ENCODE measurements around the gene PXDN.

PXDN gene

GRCh38 chr2:1744446-1745170 is at the start of gene PXDN:
TSS of gene PXDN (minus strand) at chr2:1744515. CDS start at chr2:1744455, 60 bp downstream.
- Mint-ChIP-seq H3K27me3 (peaks cover 40% of the 10 kb centered on the region), H3K4me1 (ENCODE audit: low read depth) (peaks cover 7% of the 10 kb centered on the region), H3K27ac (no peak within 1 kb of the TSS), H3K36me3 (ENCODE audit: low read depth) (no peaks in the 10 kb centered on the region), H3K9me3 (no peaks in the 10 kb centered on the region), H3K4me3 (peak within 1 kb of the TSS; percentile 21)

GRCh38 chr2:1793868-1794445 is 49.6 kb upstream of the PXDN start:
- H3K4me3 Mint-ChIP-seq = no peak overlapping the region
- H3K9me3 Mint-ChIP-seq = no peaks in the 10 kb centered on the region
- peaks cover 3% of the 10 kb centered on the region for H3K27me3 Mint-ChIP-seq
- no peak overlapping the region for H3K27ac Mint-ChIP-seq
- H3K36me3 Mint-ChIP-seq (ENCODE audit: low read depth) = no peaks in the 10 kb centered on the region
- H3K4me1 Mint-ChIP-seq (ENCODE audit: low read depth) = peaks cover 8% of the 10 kb centered on the region

GRCh38 chr2:1793001-1793867 is 48.9 kb upstream of the PXDN start:
- Mint-ChIP-seq H3K36me3 (ENCODE audit: low read depth) (no peaks in the 10 kb centered on the region), H3K27ac (no peak overlapping the region), H3K4me3 (no peak overlapping the region), H3K4me1 (ENCODE audit: low read depth) (peaks cover 1% of the 10 kb centered on the region), H3K27me3 (peaks cover under 1% of the 10 kb centered on the region), H3K9me3 (no peaks in the 10 kb centered on the region)

GRCh38 chr2:1791685-1792435 is 47.5 kb upstream of the PXDN start:
- Mint-ChIP-seq H3K36me3 (ENCODE audit: low read depth) (no peaks in the 10 kb centered on the region), H3K4me1 (ENCODE audit: low read depth) (no peaks in the 10 kb centered on the region), H3K27me3 (no peaks in the 10 kb centered on the region), H3K9me3 (no peaks in the 10 kb centered on the region), H3K4me3 (no peak overlapping the region), H3K27ac (no peak overlapping the region)

- Mint-ChIP-seq H3K27ac (no peak overlapping the region), H3K4me1 (ENCODE audit: low read depth) (no peaks in the 10 kb centered on the region), H3K36me3 (ENCODE audit: low read depth) (no peaks in the 10 kb centered on the region), H3K9me3 (no peaks in the 10 kb centered on the region), H3K4me3 (no peak overlapping the region), H3K27me3 (no peaks in the 10 kb centered on the region)
These were observed 46.8 kb upstream of the PXDN start for GRCh38 chr2:1791006-1791605.

- H3K27ac Mint-ChIP-seq = no peak overlapping the region
- H3K27me3 Mint-ChIP-seq = no peaks in the 10 kb centered on the region
- no peaks in the 10 kb centered on the region for H3K36me3 Mint-ChIP-seq (ENCODE audit: low read depth)
- no peaks in the 10 kb centered on the region for H3K4me1 Mint-ChIP-seq (ENCODE audit: low read depth)
- H3K9me3 Mint-ChIP-seq = no peaks in the 10 kb centered on the region
- no peak overlapping the region for H3K4me3 Mint-ChIP-seq
These were observed 46.2 kb upstream of the PXDN start for GRCh38 chr2:1790473-1790872.

- no peaks in the 10 kb centered on the region for H3K27me3 Mint-ChIP-seq
- no peak overlapping the region for H3K27ac Mint-ChIP-seq
- no peaks in the 10 kb centered on the region for H3K36me3 Mint-ChIP-seq (ENCODE audit: low read depth)
- no peaks in the 10 kb centered on the region for H3K4me1 Mint-ChIP-seq (ENCODE audit: low read depth)
- no peak overlapping the region for H3K4me3 Mint-ChIP-seq
- H3K9me3 Mint-ChIP-seq = no peaks in the 10 kb centered on the region
These were observed 45.3 kb upstream of the PXDN start for GRCh38 chr2:1789610-1790009.

GRCh38 chr2:1788478-1788959 is 44.2 kb upstream of the PXDN start:
- no peaks in the 10 kb centered on the region for H3K9me3 Mint-ChIP-seq
- H3K36me3 Mint-ChIP-seq (ENCODE audit: low read depth) = no peaks in the 10 kb centered on the region
- no peaks in the 10 kb centered on the region for H3K4me1 Mint-ChIP-seq (ENCODE audit: low read depth)
- no peaks in the 10 kb centered on the region for H3K27me3 Mint-ChIP-seq
- no peak overlapping the region for H3K27ac Mint-ChIP-seq
- H3K4me3 Mint-ChIP-seq = no peak overlapping the region

GRCh38 chr2:1787755-1788477 is 43.6 kb upstream of the PXDN start:
- Mint-ChIP-seq H3K9me3 (no peaks in the 10 kb centered on the region), H3K4me1 (ENCODE audit: low read depth) (no peaks in the 10 kb centered on the region), H3K4me3 (no peak overlapping the region), H3K27ac (no peak overlapping the region), H3K27me3 (no peaks in the 10 kb centered on the region), H3K36me3 (ENCODE audit: low read depth) (no peaks in the 10 kb centered on the region)

GRCh38 chr2:1784986-1785617 is 40.8 kb upstream of the PXDN start:
- H3K9me3 Mint-ChIP-seq = no peaks in the 10 kb centered on the region
- no peaks in the 10 kb centered on the region for H3K36me3 Mint-ChIP-seq (ENCODE audit: low read depth)
- peaks cover 11% of the 10 kb centered on the region for H3K4me1 Mint-ChIP-seq (ENCODE audit: low read depth)
- H3K4me3 Mint-ChIP-seq = no peak overlapping the region
- no peak overlapping the region for H3K27ac Mint-ChIP-seq
- H3K27me3 Mint-ChIP-seq = no peaks in the 10 kb centered on the region

- Mint-ChIP-seq H3K4me3 (no peak overlapping the region), H3K36me3 (ENCODE audit: low read depth) (no peaks in the 10 kb centered on the region), H3K9me3 (no peaks in the 10 kb centered on the region), H3K27me3 (no peaks in the 10 kb centered on the region), H3K27ac (no peak overlapping the region), H3K4me1 (ENCODE audit: low read depth) (peaks cover 11% of the 10 kb centered on the region)
These were observed 39.8 kb upstream of the PXDN start for GRCh38 chr2:1784087-1784486.

GRCh38 chr2:1782514-1782913 is 38.2 kb upstream of the PXDN start:
- Mint-ChIP-seq H3K4me1 (ENCODE audit: low read depth) (peaks cover 11% of the 10 kb centered on the region), H3K27me3 (no peaks in the 10 kb centered on the region), H3K36me3 (ENCODE audit: low read depth) (no peaks in the 10 kb centered on the region), H3K27ac (no peak overlapping the region), H3K4me3 (no peak overlapping the region), H3K9me3 (no peaks in the 10 kb centered on the region)

- Mint-ChIP-seq H3K27me3 (no peaks in the 10 kb centered on the region), H3K4me1 (ENCODE audit: low read depth) (peaks cover 11% of the 10 kb centered on the region), H3K36me3 (ENCODE audit: low read depth) (no peaks in the 10 kb centered on the region), H3K4me3 (no peak overlapping the region), H3K27ac (no peak overlapping the region), H3K9me3 (no peaks in the 10 kb centered on the region)
These were observed 37.2 kb upstream of the PXDN start for GRCh38 chr2:1781291-1782080.
